Ramos (cell line): ENCODE measurements around the gene MMADHC.

ENCODE experiments used
- in situ Hi-C: fragments of 300-500 bp; cut with MboI; formaldehyde crosslinking; loops from one replicate; pipeline ENCODE4 v1.14.3; 2022; ENCODE audit warnings: low sequenced_read_pairs; ENCODE audit not compliant: unreplicated experiment

MMADHC gene

GRCh38 chr2:149562324-149562723 lies 25.3 kb downstream of the MMADHC start:
- in situ Hi-C loops: no loop called here

DNA sequence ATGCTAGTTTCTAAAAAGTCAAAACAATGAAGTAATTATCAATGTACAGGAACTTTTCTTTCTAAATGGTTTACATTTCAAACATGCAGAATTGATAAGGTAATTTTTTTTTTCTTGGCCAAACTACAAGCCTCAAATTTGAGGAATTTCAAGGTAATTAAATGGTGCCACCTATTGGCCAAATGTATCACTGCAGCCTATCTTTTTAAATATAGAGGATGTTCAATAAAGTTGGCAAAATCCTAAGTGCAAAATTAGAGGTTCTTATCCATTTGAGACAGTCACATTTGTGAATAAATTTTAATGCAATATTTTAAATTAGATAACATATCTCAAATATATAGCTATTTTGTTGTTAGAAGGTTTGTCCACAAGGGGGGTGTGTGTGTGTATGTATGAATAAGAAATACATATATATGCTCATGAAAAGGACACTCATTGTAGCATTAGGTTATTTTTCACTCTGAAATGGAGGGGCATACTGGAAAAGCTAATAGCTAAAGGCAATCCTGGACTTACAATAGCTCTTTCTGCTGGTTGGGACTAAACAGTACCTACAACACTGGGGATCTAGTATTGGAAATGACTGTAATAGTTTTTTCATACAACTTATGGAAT lies 26.2 kb downstream of the MMADHC start:
- in situ Hi-C loops: no loop called here

GRCh38 chr2:149559341-149560068 lies 28.1 kb downstream of the MMADHC start:
- in situ Hi-C loops: no loop called here

- in situ Hi-C loops: no loop called here
Observed at GRCh38 chr2:149556452-149556851, 31.1 kb downstream of the MMADHC start.

GRCh38 chr2:149552830-149553229 lies 34.7 kb downstream of the MMADHC start:
- in situ Hi-C loops: no loop called here

- in situ Hi-C loops: no loop called here
Observed at GRCh38 chr2:149552226-149552625, 35.3 kb downstream of the MMADHC start.

GRCh38 chr2:149544692-149545091 lies 42.9 kb downstream of the MMADHC start:
- in situ Hi-C loops: no loop called here

GRCh38 chr2:149543845-149544244 lies 43.7 kb downstream of the MMADHC start:
- in situ Hi-C loops: no loop called here

DNA sequence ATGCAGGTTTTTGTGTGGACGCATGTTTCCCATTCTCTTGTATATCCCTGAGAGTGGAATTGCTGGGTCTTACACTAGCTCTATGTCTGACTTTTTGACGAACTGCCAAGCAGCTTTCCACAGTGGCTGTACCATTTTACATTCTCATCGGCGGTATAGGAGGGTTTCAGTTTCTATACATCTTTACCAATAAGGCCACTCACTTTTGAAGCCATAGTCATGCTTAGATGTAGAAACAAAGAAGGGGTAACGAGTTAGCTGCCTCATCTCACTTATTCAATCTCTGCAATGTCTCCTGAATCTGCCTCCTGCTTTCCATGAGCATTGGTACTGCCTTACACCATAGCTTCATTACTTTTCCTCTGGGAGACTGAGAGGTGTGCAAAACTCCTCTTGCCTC lies 47.4 kb downstream of the MMADHC start:
- in situ Hi-C loops: no loop called here

DNA sequence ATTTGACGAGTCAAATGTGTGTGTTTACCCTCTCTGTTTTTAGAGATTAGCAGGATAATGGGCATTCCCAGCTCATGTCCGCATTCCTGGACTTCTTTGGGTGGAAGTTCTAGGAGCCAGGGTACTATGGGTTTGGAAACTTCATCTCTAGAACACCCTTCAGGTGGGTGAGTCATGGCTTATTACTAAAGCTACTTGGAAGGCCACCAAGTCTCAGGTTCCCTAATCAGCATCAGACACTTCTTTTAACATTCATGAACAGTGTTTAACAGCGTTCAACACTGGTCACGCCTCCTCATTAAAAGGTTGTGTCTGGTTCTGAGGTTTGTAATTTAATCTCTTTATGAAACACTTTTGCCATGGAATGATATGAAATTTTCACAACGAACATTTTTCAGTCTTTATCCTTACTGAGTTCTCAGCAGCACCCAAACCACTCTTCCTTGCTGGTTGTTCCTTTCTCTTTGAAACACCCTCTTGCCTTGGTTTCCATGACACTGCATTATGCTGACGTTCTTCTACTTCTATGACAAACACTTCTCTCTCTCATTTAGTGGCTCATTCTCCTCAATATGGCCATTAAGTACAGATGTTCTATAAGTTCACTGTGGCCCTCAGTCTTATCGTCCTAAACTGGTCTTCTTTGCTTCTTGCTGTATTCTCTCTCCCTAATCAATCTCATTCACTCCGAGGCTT lies 49.3 kb downstream of the MMADHC start:
- in situ Hi-C loops: no loop called here

DNA sequence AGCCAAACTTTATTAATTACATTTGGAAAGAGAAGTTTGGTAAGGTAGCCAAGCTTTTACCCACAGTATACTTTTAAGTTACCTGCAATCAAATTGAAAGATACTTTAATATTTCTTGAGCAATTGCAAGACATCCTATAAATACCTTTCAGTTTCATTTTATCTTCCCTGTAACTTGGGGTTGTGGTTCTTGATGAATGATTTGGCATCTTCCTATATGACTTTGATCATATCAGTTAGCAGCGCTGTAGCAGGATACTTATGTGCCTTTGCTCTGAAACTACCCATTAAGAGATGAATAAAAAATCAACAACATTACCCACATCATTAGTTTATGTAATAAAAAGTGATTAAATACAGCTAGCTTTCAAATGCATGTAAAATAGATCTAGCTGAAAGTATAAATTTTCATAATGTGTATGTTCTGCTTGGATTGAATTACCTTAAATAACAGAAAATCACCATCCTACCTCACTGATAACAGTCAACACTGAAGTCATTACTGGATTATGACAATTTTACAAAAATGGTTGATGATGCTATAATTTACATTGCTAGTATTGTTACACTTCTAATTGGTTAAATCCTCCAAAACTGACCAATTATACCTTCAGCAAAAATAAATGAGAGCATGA lies 50.4 kb downstream of the MMADHC start:
- in situ Hi-C loops: no loop called here

GRCh38 chr2:149536649-149537048 lies 50.9 kb downstream of the MMADHC start:
- in situ Hi-C loops: no loop called here

- in situ Hi-C loops: no loop called here
Observed at GRCh38 chr2:149534674-149535073, 52.9 kb downstream of the MMADHC start.

GRCh38 chr2:149528983-149529382 lies 58.6 kb downstream of the MMADHC start:
- in situ Hi-C loops: no loop called here

DNA sequence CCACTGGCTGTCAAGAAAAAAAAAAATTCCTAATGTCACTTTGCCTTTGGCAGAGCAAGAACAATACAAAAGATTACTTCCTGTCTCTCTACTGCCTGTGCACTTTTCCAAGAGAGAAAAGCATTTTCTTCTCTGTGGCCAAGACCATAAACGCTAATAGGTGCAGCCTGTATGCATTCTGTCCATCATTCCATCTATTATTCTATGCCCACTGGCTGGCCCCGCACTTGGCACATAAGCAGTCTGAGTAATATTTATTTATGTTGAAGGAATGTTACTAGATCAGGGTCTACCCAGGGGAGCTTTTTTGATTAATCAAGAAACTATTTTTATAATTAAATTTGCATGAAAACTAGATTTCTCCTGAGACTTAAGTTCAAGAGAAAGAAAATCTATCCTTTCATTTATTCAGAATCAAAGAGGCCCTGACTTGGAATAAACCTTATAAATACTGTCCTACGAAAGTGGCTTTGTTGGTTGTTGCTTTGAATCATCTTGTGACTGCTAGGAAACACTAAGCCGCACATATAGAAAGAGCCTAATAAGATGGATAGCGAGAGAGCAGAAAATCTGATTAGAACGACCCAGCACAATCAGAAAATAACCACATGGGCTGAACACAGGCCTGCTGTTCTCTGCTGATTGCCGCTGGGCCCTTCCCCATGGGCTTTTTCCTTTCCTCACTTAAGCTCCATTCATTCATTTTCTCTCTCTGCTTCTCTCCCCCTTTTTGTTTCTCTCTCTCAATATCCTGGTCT lies 59.4 kb downstream of the MMADHC start:
- in situ Hi-C loops: no loop called here

DNA sequence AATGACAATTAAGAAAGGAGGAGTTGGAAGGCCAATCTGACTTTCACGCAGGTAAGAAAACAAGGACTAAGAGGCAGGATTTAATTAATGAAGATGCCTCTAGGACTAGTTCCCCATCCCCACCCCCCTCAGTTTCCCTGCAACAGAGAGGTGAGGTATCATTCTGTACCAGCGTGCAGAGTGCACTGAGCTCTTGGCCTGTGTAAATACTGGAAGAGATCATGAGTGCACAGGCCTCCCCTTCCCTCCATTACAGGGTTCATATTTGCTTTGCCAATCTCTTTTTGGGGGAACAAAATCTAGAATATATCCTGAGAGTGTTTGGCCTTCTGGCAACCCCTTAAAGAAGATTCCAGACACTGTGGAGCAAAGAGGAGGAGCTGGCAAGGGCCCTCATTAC lies 60.9 kb downstream of the MMADHC start:
- in situ Hi-C loops: no loop called here

GRCh38 chr2:149525323-149525722 lies 62.3 kb downstream of the MMADHC start:
- in situ Hi-C loops: no loop called here
